LNCaP clone FGC (cell line): ENCODE results near the gene ACTR2.

Source experiments
- DNase-seq: peaks from one replicate; pipeline ENCODE4 v3.0.0-alpha.2; 2011; ENCODE audit warnings: low read depth
- H3K4me3 ChIP-seq: 2 replicates; pipeline ENCODE4 v1.5.1; 2011; ENCODE audit warnings: mild to moderate bottlenecking, low read depth, low read length, control low read depth
- TF ChIP-seq, protein P1 (sequence below): IDR thresholded peaks from 2 replicates; pipeline ENCODE4 v1.5.1; 2012; ENCODE audit warnings: mild to moderate bottlenecking; ENCODE audit not compliant: control insufficient read depth, insufficient read depth; ENCODE audit errors: extremely low read depth

Gene ACTR2

GRCh38 chr2:65277791-65278483 is 50.3 kb downstream of the ACTR2 start:
- H3K4me3 ChIP-seq: no peak overlapping the region
- no peak for DNase-seq
- TF ChIP-seq, protein P1, sequence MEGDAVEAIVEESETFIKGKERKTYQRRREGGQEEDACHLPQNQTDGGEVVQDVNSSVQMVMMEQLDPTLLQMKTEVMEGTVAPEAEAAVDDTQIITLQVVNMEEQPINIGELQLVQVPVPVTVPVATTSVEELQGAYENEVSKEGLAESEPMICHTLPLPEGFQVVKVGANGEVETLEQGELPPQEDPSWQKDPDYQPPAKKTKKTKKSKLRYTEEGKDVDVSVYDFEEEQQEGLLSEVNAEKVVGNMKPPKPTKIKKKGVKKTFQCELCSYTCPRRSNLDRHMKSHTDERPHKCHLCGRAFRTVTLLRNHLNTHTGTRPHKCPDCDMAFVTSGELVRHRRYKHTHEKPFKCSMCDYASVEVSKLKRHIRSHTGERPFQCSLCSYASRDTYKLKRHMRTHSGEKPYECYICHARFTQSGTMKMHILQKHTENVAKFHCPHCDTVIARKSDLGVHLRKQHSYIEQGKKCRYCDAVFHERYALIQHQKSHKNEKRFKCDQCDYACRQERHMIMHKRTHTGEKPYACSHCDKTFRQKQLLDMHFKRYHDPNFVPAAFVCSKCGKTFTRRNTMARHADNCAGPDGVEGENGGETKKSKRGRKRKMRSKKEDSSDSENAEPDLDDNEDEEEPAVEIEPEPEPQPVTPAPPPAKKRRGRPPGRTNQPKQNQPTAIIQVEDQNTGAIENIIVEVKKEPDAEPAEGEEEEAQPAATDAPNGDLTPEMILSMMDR: no peak

DNA sequence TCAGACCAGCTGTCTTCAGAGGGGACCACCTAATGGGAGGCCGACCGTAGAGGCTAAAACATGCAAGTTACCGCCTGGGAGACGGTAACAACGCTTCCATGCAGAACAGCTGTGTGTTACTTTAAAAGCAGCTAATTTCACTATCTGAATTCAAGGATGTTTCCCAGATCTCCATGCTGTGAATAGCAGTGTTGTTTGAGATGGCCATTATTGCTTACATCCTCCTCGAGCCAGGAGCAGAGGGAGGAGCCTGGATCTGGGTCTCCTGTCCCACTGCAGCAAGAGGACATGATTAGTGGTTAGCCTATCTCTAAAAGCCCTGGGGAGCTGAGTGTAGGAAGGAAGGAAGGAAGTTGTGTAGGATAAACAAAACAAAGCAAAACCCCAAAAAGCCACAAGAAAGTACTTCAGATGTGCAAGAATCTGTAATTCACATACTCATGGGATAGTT is 50.9 kb downstream of the ACTR2 start:
- H3K4me3 ChIP-seq: no peak overlapping the region
- TF ChIP-seq, protein P1: no peak
- no peak for DNase-seq

- TF ChIP-seq, protein P1: no peak
- no peak for DNase-seq
- H3K4me3 ChIP-seq: no peak overlapping the region
Measured at GRCh38 chr2:65279756-65280155, 52.1 kb downstream of the ACTR2 start.

GRCh38 chr2:65281627-65282351 is 54.2 kb downstream of the ACTR2 start:
- no peak overlapping the region for H3K4me3 ChIP-seq
- DNase-seq: no peak
- TF ChIP-seq, protein P1: no peak

- DNase-seq: no peak
- TF ChIP-seq, protein P1: no peak
- no peak overlapping the region for H3K4me3 ChIP-seq
Measured at GRCh38 chr2:65282477-65283053, 54.9 kb downstream of the ACTR2 start.

DNA sequence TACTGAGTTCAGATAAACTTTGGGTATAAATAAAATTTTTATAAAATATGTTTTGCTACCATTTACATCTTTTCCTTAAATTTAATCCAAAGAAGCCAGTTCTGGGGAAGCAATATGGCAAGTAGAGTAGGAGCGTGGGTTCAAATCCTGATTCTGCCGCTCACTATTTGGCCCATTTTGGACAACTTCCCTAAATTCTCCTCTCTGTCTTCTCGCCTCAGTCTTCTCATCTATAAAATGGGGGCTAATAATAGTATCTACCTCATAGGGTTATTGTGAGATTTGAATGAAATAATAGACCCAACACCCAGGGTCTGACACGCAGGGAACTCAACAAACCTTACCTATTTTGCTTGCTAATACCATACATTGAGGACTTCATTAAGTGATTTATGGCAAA is 59.7 kb downstream of the ACTR2 start:
- TF ChIP-seq, protein P1: no peak
- H3K4me3 ChIP-seq: no peak overlapping the region
- no peak for DNase-seq
